ENCODE results near the gene CMYA5.

GRCh38 chr5:79641414-79641813, 48.2 kb upstream of the CMYA5 start:
- TF ChIP-seq EZH2 (IDR thresholded peaks at IDR 0.05): no peak
- no peak for TF ChIP-seq CTCF (IDR thresholded peaks at IDR 0.05 in 2 of 3, conservative IDR thresholded peaks at IDR 0.05 in 1 of 3; ENCODE audit: borderline replicate concordance in 1 of 3, insufficient read depth in 1 of 3, low read depth in 2 of 3, low read length in 2 of 3)
- no peak for TF ChIP-seq POLR2A (IDR thresholded peaks at IDR 0.05; ENCODE audit: borderline replicate concordance, extremely low read depth, insufficient read depth, insufficient read length)
- TF ChIP-seq REST (IDR thresholded peaks at IDR 0.05; ENCODE audit: low read depth): no peak
- TF ChIP-seq YY1 (IDR thresholded peaks at IDR 0.05; ENCODE audit: extremely low read depth, insufficient replicate concordance, low read depth, low read length): no peak
- no peak for TF ChIP-seq POLR2AphosphoS5 (IDR thresholded peaks at IDR 0.05; ENCODE audit: low read depth, low read length)
- TF ChIP-seq CEBPB (IDR thresholded peaks at IDR 0.05; ENCODE audit: low read depth): no peak
- no peak for TF ChIP-seq EZH2phosphoT487 (IDR thresholded peaks at IDR 0.05; ENCODE audit: borderline replicate concordance)
- no peak for TF ChIP-seq FOSL1 (IDR thresholded peaks at IDR 0.05; ENCODE audit: low read depth)
- TF ChIP-seq ATF3 (IDR thresholded peaks at IDR 0.05): no peak
- TF ChIP-seq MAX (IDR thresholded peaks at IDR 0.05): no peak

Data from HCT116 (cell line).